GM23338 (cell line): ENCODE data around the gene CDC42BPB. TPM values are rescaled to one million over a fixed set of nuclear protein-coding genes. Genes with fewer than 3 reads are reported as not detected.

Experiments
- ATAC-seq: fragments of 200-7000 bp; cut with Tn5 transposase; 3 replicates; pipeline ENCODE4 v1.9.1; 2020
- DNase-seq: peaks from one replicate; pipeline ENCODE4 v3.0.0-alpha.2; 2015; ENCODE audit warnings: low spot score
- H2AFZ ChIP-seq: fragments of 200-600 bp; sonication (generic); 2 replicates; pipeline ENCODE4 v1.8.0; 2016; ENCODE audit warnings: antibody characterized with exemption, mild to moderate bottlenecking, moderate library complexity
- H3F3A ChIP-seq: fragments of 200-600 bp; sonication (generic); replicated peaks from 2 replicates; pipeline ENCODE4 v1.8.0; 2017; ENCODE audit warnings: antibody characterized with exemption, mixed run types, low read depth
- H3K27ac ChIP-seq: fragments of 200-600 bp; sonication (generic); 2 replicates; pipeline ENCODE4 v1.6.1; 2016; ENCODE audit warnings: low read depth
- H3K27me3 ChIP-seq: fragments of 200-600 bp; sonication (generic); 2 replicates; pipeline ENCODE4 v1.8.0; 2016; ENCODE audit warnings: mild to moderate bottlenecking, mixed run types, moderate library complexity; ENCODE audit not compliant: insufficient read depth
- H3K36me3 ChIP-seq: fragments of 200-600 bp; sonication (generic); 2 replicates; pipeline ENCODE4 v1.8.0; 2016; ENCODE audit warnings: mild to moderate bottlenecking; ENCODE audit not compliant: insufficient read depth
- H3K4me1 ChIP-seq: fragments of 200-600 bp; sonication (generic); 2 replicates; pipeline ENCODE4 v1.8.0; 2016; ENCODE audit warnings: mild to moderate bottlenecking, moderate library complexity; ENCODE audit not compliant: insufficient read depth
- H3K4me2 ChIP-seq: fragments of 200-600 bp; sonication (generic); 2 replicates; pipeline ENCODE4 v1.7.1; 2017; ENCODE audit warnings: mixed run types
- H3K4me3 ChIP-seq: fragments of 200-600 bp; sonication (generic); 2 replicates; pipeline ENCODE4 v1.6.1; 2016; ENCODE audit warnings: mixed run types
- H3K79me2 ChIP-seq: fragments of 200-600 bp; sonication (generic); replicated peaks from 2 replicates; pipeline ENCODE4 v1.8.0; 2017; ENCODE audit warnings: mild to moderate bottlenecking; ENCODE audit not compliant: insufficient read depth
- H3K9me2 ChIP-seq: fragments of 200-600 bp; sonication (generic); 2 replicates; pipeline ENCODE4 v1.8.0; 2017; ENCODE audit not compliant: insufficient read depth
- H4K20me1 ChIP-seq: fragments of 200-600 bp; sonication (generic); replicated peaks from 2 replicates; pipeline ENCODE4 v1.8.0; 2017; ENCODE audit warnings: mild to moderate bottlenecking; ENCODE audit not compliant: insufficient read depth
- H3K27ac Mint-ChIP-seq: 2 replicates; pipeline ENCODE4 v1.8.0; 2020; ENCODE audit warnings: inconsistent platforms, mild to moderate bottlenecking, moderate library complexity, mixed read lengths
- H3K27me3 Mint-ChIP-seq: 3 replicates; pipeline ENCODE4 v1.8.0; 2022; ENCODE audit warnings: low read depth, mild to moderate bottlenecking, moderate library complexity, mixed read lengths, inconsistent platforms; ENCODE audit not compliant: insufficient read depth, poor library complexity
- H3K36me3 Mint-ChIP-seq: 3 replicates; pipeline ENCODE4 v1.8.0; 2021; ENCODE audit warnings: low read depth, mild to moderate bottlenecking, inconsistent platforms, moderate library complexity, mixed read lengths
- H3K4me1 Mint-ChIP-seq: 3 replicates; pipeline ENCODE4 v1.8.0; 2020; ENCODE audit warnings: mild to moderate bottlenecking, inconsistent platforms, mixed read lengths
- H3K4me3 Mint-ChIP-seq: 3 replicates; pipeline ENCODE4 v1.8.0; 2021; ENCODE audit warnings: moderate library complexity, mild to moderate bottlenecking, inconsistent platforms, mixed read lengths
- H3K9me3 Mint-ChIP-seq: 3 replicates; pipeline ENCODE4 v1.8.0; 2020; ENCODE audit warnings: moderate library complexity, mild to moderate bottlenecking, inconsistent platforms, mixed read lengths
- EZH2 ChIP-seq: fragments of 200-600 bp; sonication (generic); IDR thresholded peaks from one replicate; pipeline ENCODE4 v1.8.0; 2017; ENCODE audit warnings: antibody characterized with exemption, mild to moderate bottlenecking, low read depth; ENCODE audit not compliant: unreplicated experiment
- EZH2phosphoT487 ChIP-seq: fragments of 200-600 bp; sonication (generic); IDR thresholded peaks from one replicate; pipeline ENCODE4 v1.8.1; 2018; ENCODE audit warnings: antibody characterized with exemption; ENCODE audit not compliant: unreplicated experiment
- REST ChIP-seq: IDR thresholded peaks from one replicate; pipeline ENCODE4 v1.6.1; 2018; ENCODE audit warnings: antibody characterized with exemption; ENCODE audit not compliant: unreplicated experiment
- ZNF462 ChIP-seq: fragments of 250-450 bp; sonication (Bioruptor Pico); IDR thresholded peaks from 2 replicates; pipeline ENCODE4 v1.5.0; 2020; ENCODE audit warnings: mild to moderate bottlenecking, moderate library complexity
- polyA plus RNA-seq: library from polyadenylated mRNA; unstranded; fragments of >200 nt; fragmentation: Nextera tagmentation; extraction: Ambion mirVana; gene quantifications from 2 replicates; pipeline ENCODE4 v1.2.1, GENCODE V29; 2016
- total RNA-seq: library from RNA; depleted of rRNA; stranded (reverse); fragments of >200 nt; shearing (Covaris generic); gene quantifications from 2 replicates; pipeline ENCODE4 v1.2.3, GENCODE V29; 2014

Gene CDC42BPB
- total and polyA plus RNA-seq, 2 experiments from 2014 or later: 12.3 to 127 TPM

- TF ChIP-seq ZNF462 (CRISPR knock-in tag) (no peak), EZH2phosphoT487 (no peak)
These were observed 133.3 kb downstream of the CDC42BPB start (continued) for GRCh38 chr14:102923925-102924486.

- Mint-ChIP-seq H3K4me3 (peak overlapping the region; percentile 63), H3K27ac (no peak overlapping the region), H3K36me3 (no peaks in the 10 kb centered on the region), H3K4me1 (peaks cover 12% of the 10 kb centered on the region), H3K27me3 (peaks cover 39% of the 10 kb centered on the region), H3K9me3 (no peaks in the 10 kb centered on the region)
- Histone ChIP-seq H3K4me3 (peak overlapping the region; percentile 66), H3K79me2 (no peaks in the 10 kb centered on the region), H3K4me2 (peak overlapping the region; percentile 96), H2AFZ (peak overlapping the region; percentile 91), H3F3A (peaks cover 10% of the 10 kb centered on the region), H3K27me3 (peaks cover 75% of the 10 kb centered on the region), H4K20me1 (no peaks in the 10 kb centered on the region; the same call in 1 of the 2 replicates), H3K4me1 (peaks cover 8% of the 10 kb centered on the region), H3K9me2 (peaks cover 13% of the 10 kb centered on the region), H3K27ac (no peak overlapping the region), H3K36me3 (no peaks in the 10 kb centered on the region)
- DNase-seq (peak; percentile 50), ATAC-seq (peak; percentile 11)
- TF ChIP-seq REST: no peak
- peak; percentile 62 for TF ChIP-seq EZH2
These were observed 134.0 kb downstream of the CDC42BPB start for GRCh38 chr14:102923201-102923924.
